Glutamatergic neuron (in vitro differentiated cells): ENCODE data around the gene OGN. TPM values are rescaled to one million over a fixed set of nuclear protein-coding genes. Genes with fewer than 3 reads are reported as not detected.

Experiments
- DNase-seq: peaks from one replicate; pipeline ENCODE4 v3.0.0; 2022
- H3K27ac Mint-ChIP-seq: one replicate; pipeline ENCODE4 v1.8.0; 2020; ENCODE audit warnings: mild to moderate bottlenecking, mixed read lengths, inconsistent platforms; ENCODE audit not compliant: unreplicated experiment
- H3K27me3 Mint-ChIP-seq: one replicate; pipeline ENCODE4 v1.8.0; 2020; ENCODE audit warnings: mild to moderate bottlenecking, moderate library complexity, mixed read lengths, inconsistent platforms; ENCODE audit not compliant: unreplicated experiment
- H3K36me3 Mint-ChIP-seq: one replicate; pipeline ENCODE4 v1.8.0; 2020; ENCODE audit warnings: mild to moderate bottlenecking, mixed read lengths, inconsistent platforms; ENCODE audit not compliant: unreplicated experiment
- H3K4me1 Mint-ChIP-seq: one replicate; pipeline ENCODE4 v1.8.0; 2020; ENCODE audit warnings: mild to moderate bottlenecking, low read depth, mixed read lengths, inconsistent platforms; ENCODE audit not compliant: unreplicated experiment
- H3K4me3 Mint-ChIP-seq: one replicate; pipeline ENCODE4 v1.8.0; 2020; ENCODE audit warnings: mild to moderate bottlenecking, mixed read lengths, inconsistent platforms; ENCODE audit not compliant: unreplicated experiment
- H3K9me3 Mint-ChIP-seq: one replicate; pipeline ENCODE4 v1.8.0; 2020; ENCODE audit warnings: mild to moderate bottlenecking, moderate library complexity, mixed read lengths, inconsistent platforms; ENCODE audit not compliant: unreplicated experiment
- total RNA-seq: library from RNA; stranded (reverse); fragmentation: NEBNext Ultra II Directional; extraction: Animal tissue kit (Norgen Biotek cat#: 25700); gene quantifications from one replicate; pipeline ENCODE4 v1.2.1, GENCODE V29; 2021; ENCODE audit not compliant: unreplicated experiment
- TF ChIP-seq, protein P1 (sequence below): fragments of 200-600 bp; sonication (generic); IDR thresholded peaks from one replicate; pipeline ENCODE4 v1.5.0; 2021; ENCODE audit not compliant: partially characterized antibody, unreplicated experiment

OGN gene
- total RNA-seq, 1 donor from 2014 or later = not detected

- DNase-seq = no peak
- H3K36me3 Mint-ChIP-seq = no peaks in the 10 kb centered on the region
- TF ChIP-seq, protein P1, sequence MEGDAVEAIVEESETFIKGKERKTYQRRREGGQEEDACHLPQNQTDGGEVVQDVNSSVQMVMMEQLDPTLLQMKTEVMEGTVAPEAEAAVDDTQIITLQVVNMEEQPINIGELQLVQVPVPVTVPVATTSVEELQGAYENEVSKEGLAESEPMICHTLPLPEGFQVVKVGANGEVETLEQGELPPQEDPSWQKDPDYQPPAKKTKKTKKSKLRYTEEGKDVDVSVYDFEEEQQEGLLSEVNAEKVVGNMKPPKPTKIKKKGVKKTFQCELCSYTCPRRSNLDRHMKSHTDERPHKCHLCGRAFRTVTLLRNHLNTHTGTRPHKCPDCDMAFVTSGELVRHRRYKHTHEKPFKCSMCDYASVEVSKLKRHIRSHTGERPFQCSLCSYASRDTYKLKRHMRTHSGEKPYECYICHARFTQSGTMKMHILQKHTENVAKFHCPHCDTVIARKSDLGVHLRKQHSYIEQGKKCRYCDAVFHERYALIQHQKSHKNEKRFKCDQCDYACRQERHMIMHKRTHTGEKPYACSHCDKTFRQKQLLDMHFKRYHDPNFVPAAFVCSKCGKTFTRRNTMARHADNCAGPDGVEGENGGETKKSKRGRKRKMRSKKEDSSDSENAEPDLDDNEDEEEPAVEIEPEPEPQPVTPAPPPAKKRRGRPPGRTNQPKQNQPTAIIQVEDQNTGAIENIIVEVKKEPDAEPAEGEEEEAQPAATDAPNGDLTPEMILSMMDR = no peak
- H3K4me1 Mint-ChIP-seq = no peaks in the 10 kb centered on the region
- no peak overlapping the region for H3K27ac Mint-ChIP-seq
- no peaks in the 10 kb centered on the region for H3K9me3 Mint-ChIP-seq
- H3K27me3 Mint-ChIP-seq = no peaks in the 10 kb centered on the region
- H3K4me3 Mint-ChIP-seq = no peak overlapping the region
Observed at GRCh38 chr9:92393686-92394085, 10.7 kb downstream of the OGN start.

DNA sequence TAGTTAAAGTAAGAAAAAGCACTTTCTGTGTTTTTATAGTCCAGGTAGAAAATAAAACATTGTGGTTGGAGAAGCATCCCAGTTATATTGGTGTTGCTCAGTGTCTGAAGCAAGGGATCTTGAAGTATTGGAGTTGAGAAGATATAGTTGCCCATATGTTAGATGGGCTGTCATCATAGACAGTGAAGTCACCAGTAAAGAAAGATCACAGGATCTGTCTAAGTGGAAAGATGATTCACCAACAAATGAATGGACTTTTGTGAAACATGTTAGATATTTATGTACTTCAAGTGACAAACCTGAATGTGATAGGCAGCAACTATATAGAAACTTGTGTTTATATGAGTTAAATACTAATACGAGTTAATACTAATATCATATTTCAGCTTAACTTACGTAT lies 11.7 kb downstream of the OGN start:
- no peaks in the 10 kb centered on the region for H3K4me1 Mint-ChIP-seq
- TF ChIP-seq, protein P1 = no peak
- no peak overlapping the region for H3K27ac Mint-ChIP-seq
- H3K9me3 Mint-ChIP-seq = no peaks in the 10 kb centered on the region
- H3K4me3 Mint-ChIP-seq = no peak overlapping the region
- H3K36me3 Mint-ChIP-seq = no peaks in the 10 kb centered on the region
- no peak for DNase-seq
- no peaks in the 10 kb centered on the region for H3K27me3 Mint-ChIP-seq

DNA sequence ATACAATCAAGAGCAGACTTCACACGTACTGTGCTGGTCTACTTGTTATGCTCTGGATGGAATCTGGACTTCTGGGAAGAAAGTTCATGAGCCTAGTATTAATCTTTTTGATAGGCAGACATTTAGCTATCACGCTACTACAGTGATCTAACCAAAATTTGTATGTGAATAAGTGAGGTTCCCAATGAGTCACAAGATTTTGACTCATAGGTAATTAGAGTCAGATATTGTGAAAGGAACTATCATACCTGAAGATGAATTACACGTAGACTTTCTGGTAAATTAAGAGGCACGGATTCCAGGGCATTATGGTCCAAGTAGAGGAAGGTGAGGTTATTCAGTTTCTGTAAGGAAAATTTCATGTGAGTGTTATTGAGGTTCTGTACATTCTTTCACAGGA lies 18.4 kb downstream of the OGN start:
- DNase-seq = no peak
- no peaks in the 10 kb centered on the region for H3K9me3 Mint-ChIP-seq
- no peak overlapping the region for H3K27ac Mint-ChIP-seq
- TF ChIP-seq, protein P1 = no peak
- no peaks in the 10 kb centered on the region for H3K27me3 Mint-ChIP-seq
- H3K4me3 Mint-ChIP-seq = no peak overlapping the region
- H3K4me1 Mint-ChIP-seq = no peaks in the 10 kb centered on the region
- H3K36me3 Mint-ChIP-seq = no peaks in the 10 kb centered on the region

- no peaks in the 10 kb centered on the region for H3K27me3 Mint-ChIP-seq
- H3K36me3 Mint-ChIP-seq = no peaks in the 10 kb centered on the region
- H3K4me3 Mint-ChIP-seq = no peak overlapping the region
- no peak overlapping the region for H3K27ac Mint-ChIP-seq
- DNase-seq = no peak
- H3K4me1 Mint-ChIP-seq = no peaks in the 10 kb centered on the region
- TF ChIP-seq, protein P1 = no peak
- H3K9me3 Mint-ChIP-seq = no peaks in the 10 kb centered on the region
Observed at GRCh38 chr9:92385477-92385876, 18.9 kb downstream of the OGN start.

GRCh38 chr9:92385001-92385400 lies 19.4 kb downstream of the OGN start:
- Mint-ChIP-seq H3K9me3 (no peaks in the 10 kb centered on the region), H3K27ac (no peak overlapping the region), H3K4me3 (no peak overlapping the region), H3K4me1 (no peaks in the 10 kb centered on the region), H3K36me3 (no peaks in the 10 kb centered on the region), H3K27me3 (no peaks in the 10 kb centered on the region)
- DNase-seq = no peak
- TF ChIP-seq, protein P1 = no peak
